ENCODE data around the gene APAF1. TPM values are rescaled to one million over a fixed set of nuclear protein-coding genes. Genes with fewer than 3 reads are reported as not detected.
"Not testable (repeated sequence)": the region's sequence is repeated elsewhere in the genome, so short reads cannot be mapped to it uniquely, and the experiment has no call there.

The APAF1 gene
- total RNA-seq, 1 donor from 2014 or later, result 45.9 TPM

GRCh38 chr12:98751580-98752115 lies 106.6 kb downstream of the APAF1 start:
- no peak overlapping the region for H3K27ac Mint-ChIP-seq (ENCODE audit: unreplicated experiment)
- peaks cover 21% of the 10 kb centered on the region for H3K4me1 Mint-ChIP-seq (ENCODE audit: unreplicated experiment)
- H3K27me3 Mint-ChIP-seq (ENCODE audit: unreplicated experiment), result peaks cover 11% of the 10 kb centered on the region
- H3K4me3 Mint-ChIP-seq (ENCODE audit: unreplicated experiment), result no peak overlapping the region
- no peak for DNase-seq (ENCODE audit: low spot score)
- no peaks in the 10 kb centered on the region for H3K36me3 Mint-ChIP-seq (ENCODE audit: low read depth, unreplicated experiment)
- no peak for TF ChIP-seq CTCF (IDR thresholded peaks at IDR 0.05; ENCODE audit: unreplicated experiment)
- H3K9me3 Mint-ChIP-seq (ENCODE audit: unreplicated experiment), result no peaks in the 10 kb centered on the region

DNA sequence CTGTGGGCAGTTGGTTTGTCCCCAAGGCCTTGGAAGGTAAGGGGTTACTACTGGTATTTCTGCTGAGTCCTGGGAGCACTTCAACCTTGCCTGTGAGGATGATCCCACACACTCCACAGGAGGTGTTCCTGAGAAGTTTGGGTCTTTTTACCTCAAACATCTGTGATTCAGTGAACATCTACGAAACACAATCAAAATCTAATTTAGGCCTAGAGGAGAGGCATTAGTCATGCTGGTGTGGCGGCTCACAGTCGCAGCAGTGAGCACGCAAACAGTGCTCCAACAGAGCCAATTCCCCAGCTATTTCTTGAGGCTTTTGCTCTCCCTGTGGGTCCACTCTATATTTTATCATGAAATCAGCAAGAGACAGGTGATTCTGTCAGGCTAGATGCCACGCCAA lies 107.6 kb downstream of the APAF1 start:
- TF ChIP-seq CTCF (IDR thresholded peaks at IDR 0.05; ENCODE audit: unreplicated experiment), result no peak
- no peaks in the 10 kb centered on the region for H3K36me3 Mint-ChIP-seq (ENCODE audit: low read depth, unreplicated experiment)
- peaks cover 10% of the 10 kb centered on the region for H3K27me3 Mint-ChIP-seq (ENCODE audit: unreplicated experiment)
- no peak overlapping the region for H3K4me3 Mint-ChIP-seq (ENCODE audit: unreplicated experiment)
- no peak overlapping the region for H3K27ac Mint-ChIP-seq (ENCODE audit: unreplicated experiment)
- H3K9me3 Mint-ChIP-seq (ENCODE audit: unreplicated experiment), result no peaks in the 10 kb centered on the region
- peaks cover 21% of the 10 kb centered on the region for H3K4me1 Mint-ChIP-seq (ENCODE audit: unreplicated experiment)
- DNase-seq (ENCODE audit: low spot score), result no peak

DNA sequence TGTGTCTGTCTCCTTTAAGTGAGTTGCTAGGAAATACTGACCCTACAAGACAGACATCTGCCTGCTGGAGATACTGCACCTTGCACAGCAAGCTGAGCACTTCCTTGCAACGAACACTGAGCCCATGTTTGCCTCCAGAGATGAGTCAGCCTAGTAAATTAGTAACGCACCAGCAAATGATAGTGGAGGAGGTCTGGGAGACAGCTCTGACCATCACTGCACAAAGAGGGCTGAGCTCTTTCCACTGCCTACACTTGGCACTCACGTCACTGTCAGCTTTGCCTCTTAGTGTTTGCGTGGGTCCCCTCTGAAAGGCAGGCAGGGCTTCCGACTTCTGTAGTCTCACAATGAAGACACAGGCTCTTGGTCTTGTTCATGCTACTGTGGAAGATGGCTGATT lies 109.0 kb downstream of the APAF1 start:
- Mint-ChIP-seq H3K9me3 (ENCODE audit: unreplicated experiment) (no peaks in the 10 kb centered on the region), H3K36me3 (ENCODE audit: low read depth, unreplicated experiment) (no peaks in the 10 kb centered on the region), H3K27me3 (ENCODE audit: unreplicated experiment) (peaks cover 10% of the 10 kb centered on the region), H3K27ac (ENCODE audit: unreplicated experiment) (no peak overlapping the region), H3K4me3 (ENCODE audit: unreplicated experiment) (no peak overlapping the region), H3K4me1 (ENCODE audit: unreplicated experiment) (peaks cover 21% of the 10 kb centered on the region)
- DNase-seq (ENCODE audit: low spot score), result no peak
- TF ChIP-seq CTCF (IDR thresholded peaks at IDR 0.05; ENCODE audit: unreplicated experiment), result no peak

DNA sequence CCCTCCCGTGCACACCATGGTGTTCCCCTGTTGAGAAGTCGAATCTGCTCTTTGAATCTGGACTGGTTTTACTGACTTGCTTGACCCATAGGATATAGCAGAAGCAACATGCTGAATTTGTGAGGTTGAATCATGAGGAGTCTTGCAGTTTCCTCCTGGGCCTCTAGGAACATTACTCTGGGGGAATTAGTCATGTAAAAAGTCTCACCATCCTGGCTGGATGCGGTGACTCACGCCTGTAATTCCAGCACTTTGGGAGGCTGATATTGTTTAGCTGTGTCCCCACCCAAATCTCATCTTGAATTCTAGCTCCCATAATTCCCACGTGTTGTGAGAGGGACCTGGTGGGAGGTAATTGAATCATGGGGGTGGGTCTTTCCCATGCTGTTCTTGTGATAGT lies 110.8 kb downstream of the APAF1 start:
- H3K9me3 Mint-ChIP-seq (ENCODE audit: unreplicated experiment); H3K27me3 Mint-ChIP-seq (ENCODE audit: unreplicated experiment); H3K4me1 Mint-ChIP-seq (ENCODE audit: unreplicated experiment); H3K27ac Mint-ChIP-seq (ENCODE audit: unreplicated experiment); DNase-seq (ENCODE audit: low spot score); H3K36me3 Mint-ChIP-seq (ENCODE audit: low read depth, unreplicated experiment); H3K4me3 Mint-ChIP-seq (ENCODE audit: unreplicated experiment): not testable (repeated sequence)

GRCh38 chr12:98757455-98757854 lies 112.4 kb downstream of the APAF1 start:
- Mint-ChIP-seq H3K4me1 (ENCODE audit: unreplicated experiment) (no peaks in the 10 kb centered on the region), H3K4me3 (ENCODE audit: unreplicated experiment) (no peak overlapping the region), H3K27me3 (ENCODE audit: unreplicated experiment) (peaks cover 4% of the 10 kb centered on the region), H3K9me3 (ENCODE audit: unreplicated experiment) (no peaks in the 10 kb centered on the region), H3K36me3 (ENCODE audit: low read depth, unreplicated experiment) (no peaks in the 10 kb centered on the region), H3K27ac (ENCODE audit: unreplicated experiment) (no peak overlapping the region)
- TF ChIP-seq CTCF (IDR thresholded peaks at IDR 0.05; ENCODE audit: unreplicated experiment), result no peak
- no peak for DNase-seq (ENCODE audit: low spot score)
